ENCODE measurements around the gene ABR.
"Not testable (repeated sequence)": the region's sequence is repeated elsewhere in the genome, so short reads cannot be mapped to it uniquely, and the experiment has no call there.

ABR gene

DNA sequence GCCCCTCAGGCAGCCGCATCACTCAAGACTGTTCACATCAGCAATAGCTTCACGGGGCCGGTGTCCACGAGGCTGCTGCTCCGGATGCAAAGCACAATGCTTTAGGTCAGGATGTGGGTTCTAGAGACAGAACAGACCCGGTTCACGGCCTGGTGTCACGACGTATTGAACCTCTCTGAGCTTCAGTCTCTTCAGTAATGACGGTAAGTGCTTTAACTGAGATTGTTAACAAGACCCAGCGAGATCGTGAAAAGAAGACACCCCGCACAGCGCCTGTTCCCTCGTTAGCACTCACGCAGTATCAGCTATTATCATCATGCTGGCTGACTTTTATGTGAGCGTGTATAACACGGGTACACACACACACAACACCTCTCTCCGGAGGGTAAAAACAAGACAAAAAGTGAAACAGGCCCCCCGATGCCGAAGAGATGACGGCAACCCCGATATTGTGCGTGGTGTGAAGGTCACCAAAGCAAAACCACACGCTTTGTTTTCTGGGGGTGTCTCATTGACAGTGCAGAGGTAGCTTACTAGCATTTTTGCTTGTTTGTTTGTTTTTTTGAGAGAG lies 21.4 kb upstream of the ABR start:
- peak; percentile 37 for DNase-seq (ENCODE audit: low read depth)

DNA sequence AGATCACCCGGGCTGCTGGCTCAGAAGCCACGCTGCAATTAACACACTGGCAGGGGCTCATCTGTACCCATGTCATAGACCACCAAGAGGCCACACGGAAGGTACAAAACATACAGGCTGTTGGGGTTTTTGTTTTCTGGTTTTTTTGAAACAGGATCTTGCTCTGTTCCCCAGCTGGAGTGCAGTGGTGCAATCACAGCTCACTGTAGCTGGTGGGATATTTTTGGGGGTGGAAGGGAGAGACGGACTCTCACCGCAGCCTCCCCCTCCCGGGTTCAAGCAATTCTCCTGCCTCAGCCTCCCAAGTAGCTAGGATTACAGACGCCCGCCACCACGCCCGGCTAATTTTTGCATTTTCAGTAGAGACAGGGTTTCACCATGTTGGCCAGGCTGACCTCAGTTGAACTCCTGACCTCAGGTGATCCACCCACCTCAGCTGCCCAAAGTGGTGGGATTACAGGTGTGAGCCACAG lies 19.5 kb upstream of the ABR start:
- not testable (repeated sequence) for DNase-seq (ENCODE audit: low read depth)

DNA sequence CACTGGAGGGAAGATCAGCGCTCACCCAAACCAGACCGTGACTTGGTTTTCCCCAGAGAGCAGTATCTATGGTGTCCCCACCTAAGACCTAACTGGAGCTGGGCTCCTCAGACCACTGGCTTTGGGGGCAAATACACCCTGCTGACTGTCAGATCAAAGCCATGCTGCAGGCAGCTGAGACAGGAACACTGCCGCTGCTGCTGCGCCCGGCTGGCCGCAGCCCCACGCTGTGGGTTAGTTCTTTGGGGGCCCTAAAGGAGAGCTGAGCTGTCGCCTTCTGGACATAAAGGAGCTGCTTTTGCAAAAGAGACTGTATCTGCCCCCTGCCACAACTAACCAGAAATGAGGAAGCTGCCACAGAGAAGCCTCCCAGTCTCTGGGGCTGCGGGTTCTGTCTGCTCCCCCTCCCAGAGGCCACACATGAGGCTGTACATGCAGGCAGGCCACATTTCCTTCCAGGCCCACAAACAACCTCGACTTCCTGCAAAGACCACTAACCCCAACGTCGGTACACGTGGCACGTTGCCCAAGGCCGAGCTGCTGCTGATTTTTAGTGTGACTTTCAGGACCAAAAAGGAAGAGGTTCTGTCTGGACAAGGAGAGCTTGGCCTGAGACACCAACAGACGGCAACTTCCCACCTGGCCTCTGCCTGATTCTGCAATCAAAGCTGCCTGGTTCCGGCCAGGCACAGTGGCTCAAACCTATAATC lies 18.2 kb upstream of the ABR start:
- peak; percentile 42 for DNase-seq (ENCODE audit: low read depth)

DNA sequence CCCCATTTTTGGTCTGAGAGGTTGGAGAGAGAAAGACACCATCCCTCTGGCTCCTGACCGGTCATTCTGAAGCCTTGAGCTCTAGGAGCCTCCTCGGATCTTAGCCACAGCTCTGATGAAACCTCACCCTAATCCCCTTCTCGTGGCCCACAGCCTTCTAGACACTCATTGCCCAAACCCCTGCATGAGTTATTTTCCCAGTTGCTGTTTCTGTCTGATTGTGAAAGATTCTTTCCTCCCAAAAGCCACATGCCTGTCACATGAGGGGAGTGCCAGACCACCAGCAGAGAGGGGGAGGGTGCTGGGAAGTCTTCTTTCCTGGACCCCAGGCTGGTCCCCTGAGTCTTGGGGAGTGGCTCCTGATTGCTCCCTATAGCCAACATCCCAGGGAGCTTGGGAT lies 17.6 kb upstream of the ABR start:
- no peak for DNase-seq (ENCODE audit: low read depth)

DNA sequence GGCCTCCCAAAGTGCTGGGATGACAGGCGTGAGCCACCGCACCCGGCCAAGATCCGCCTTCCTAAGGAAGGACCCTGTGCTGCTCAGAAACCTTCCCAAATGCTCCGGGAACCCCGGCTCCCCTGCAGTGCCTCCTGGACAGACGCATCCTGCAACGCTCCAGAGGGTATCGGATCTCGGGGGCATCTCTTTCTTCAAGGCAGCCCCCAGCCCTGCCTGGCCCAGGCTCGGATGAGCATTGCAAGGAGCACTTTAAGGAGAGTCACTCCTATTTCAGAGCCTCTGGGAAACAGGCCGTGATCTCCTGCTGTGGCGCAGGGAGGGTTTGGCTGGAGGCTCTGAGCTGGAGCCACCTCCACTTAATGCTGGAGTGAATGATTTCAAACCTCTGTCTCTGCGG lies 17.2 kb upstream of the ABR start:
- no peak for DNase-seq (ENCODE audit: low read depth)

DNA sequence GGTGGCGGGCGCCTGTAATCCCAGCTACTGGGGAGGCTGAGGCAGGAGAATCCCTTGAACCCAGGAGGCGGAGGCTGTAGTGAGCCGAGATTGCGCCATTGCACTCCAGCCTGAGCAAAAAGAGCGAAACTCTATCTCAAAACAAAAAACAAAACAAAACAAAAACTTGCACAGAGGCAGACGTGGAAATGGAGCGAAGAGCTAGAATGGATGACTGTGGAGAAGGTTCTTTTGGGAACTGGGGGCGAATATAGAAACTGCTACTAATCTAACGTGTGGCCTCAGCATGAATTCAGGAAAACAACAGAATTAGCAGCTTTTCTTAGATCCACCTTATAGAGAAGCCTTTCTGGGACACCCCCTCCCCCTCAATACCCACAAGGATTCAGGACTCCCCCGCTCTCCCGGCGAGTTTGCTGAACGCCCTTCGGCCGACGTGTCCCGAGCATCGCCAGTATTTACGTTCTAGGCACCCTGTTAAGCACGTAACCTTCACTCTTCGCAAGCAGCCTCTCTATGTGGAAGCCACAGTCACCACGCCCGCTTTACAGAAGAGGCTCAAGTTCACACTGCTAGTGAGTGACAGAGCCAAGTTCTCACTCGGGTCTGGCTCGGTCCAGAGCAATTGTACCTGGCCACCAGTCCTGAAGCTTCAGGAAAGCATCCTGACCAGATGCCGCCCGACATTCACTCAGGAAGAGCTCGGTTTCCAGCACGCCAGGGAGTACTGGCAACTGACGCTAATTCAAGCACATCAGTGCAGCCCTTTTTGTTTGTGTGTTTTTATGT lies 13.3 kb upstream of the ABR start:
- no peak for DNase-seq (ENCODE audit: low read depth)

DNA sequence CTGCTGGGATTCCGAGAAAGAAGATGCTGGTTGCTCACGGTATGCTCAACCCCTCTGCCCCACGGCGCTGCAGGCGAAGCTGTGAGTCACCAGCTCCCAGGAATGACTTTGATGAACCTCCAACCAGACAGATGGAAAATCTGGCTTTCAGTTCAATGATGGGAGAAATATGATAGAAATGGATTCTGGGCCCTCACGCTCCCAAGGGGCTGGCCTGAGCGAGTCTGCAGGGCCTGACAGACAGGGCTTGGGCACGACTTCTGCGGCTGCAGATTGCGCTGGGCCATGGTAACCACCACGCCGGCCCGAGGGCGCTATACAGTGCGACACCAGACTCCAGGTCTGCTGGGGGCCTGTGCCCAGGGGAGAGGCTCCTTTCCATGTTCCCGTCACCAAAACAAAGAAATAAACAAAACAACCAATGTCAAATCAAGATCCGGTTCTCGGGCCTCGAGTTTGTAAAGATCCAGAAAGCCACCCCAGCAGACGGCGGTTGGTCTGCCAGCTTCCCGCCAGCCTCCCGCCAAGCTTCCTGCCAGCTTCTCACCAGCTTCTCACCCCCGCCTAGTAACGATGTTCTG lies 11.1 kb upstream of the ABR start:
- DNase-seq (ENCODE audit: low read depth), result no peak

DNA sequence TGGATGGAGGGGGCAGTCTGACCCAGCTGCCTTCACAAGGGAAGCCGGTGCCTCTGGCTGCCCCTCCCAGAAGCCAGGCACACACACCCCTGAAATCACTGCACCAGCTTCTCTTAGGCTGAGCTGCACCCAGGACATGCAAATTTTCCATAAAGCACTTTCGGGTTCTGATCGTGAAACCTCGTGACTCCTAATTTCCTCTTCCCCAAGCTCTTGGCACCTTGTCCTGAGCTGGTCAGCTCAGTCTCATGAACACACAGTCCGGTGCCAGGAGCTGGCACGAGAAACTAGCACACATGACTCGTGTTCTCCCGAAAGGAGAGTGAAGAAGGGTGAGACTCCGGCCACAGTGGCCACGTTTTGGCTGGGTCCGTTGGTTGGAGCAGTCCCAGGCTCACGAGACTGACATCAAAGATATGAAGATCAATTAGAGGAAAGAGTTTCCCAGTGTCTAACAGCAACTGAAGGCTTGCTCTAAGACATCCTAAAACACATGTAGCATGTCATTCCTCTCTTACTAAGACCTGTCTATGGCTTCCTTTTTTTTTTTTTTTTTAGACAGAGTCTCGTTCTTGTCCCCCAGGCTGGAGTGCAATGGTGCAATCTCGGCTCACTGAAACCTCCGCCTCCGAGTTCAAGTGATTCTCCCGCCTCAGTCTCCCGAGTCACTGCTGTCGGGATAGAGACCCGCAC lies 9.2 kb upstream of the ABR start:
- no peak for DNase-seq (ENCODE audit: low read depth)

DNA sequence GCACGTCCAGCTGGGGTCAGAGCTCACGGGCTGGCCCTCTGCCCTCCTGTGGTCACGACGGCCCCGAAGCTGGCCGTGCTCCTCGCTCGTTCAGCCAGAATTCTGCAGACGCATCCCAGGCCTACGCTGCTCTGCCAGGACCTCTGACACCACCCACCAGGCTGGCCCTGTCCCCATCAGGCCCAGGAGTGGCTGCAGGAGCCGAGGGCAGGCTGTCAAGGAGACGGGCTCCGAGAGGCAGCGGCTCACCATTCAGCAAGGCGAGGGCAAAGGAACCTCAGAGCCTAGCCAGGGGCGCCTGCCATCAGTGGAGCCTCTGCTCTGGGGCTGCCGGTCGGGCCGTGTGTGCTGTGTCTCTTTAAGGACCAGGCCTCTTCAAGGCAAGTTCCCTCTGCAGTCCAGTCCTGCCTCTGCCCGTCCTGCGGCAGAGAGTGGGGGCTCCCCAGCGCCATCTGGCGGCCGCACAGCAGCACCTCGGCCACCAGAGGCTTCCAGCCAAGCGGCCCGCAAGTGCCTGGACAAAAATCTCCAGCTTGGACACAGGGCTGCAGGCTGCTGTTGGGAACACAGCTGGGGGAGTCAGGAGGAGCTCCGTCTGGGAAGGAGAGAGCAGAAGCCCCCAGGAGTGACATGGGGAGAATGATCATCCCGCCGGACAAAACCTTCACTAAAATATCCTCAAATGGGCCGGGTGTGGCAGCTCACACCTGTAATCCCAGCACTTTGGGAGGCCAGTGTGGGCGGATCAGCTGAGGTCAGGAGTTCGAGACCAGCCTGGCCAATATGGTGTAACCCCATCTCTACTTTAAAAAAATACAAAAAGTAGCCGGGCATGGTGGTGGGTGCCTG lies 7.4 kb upstream of the ABR start:
- DNase-seq (ENCODE audit: low read depth), result peak; percentile 62

DNA sequence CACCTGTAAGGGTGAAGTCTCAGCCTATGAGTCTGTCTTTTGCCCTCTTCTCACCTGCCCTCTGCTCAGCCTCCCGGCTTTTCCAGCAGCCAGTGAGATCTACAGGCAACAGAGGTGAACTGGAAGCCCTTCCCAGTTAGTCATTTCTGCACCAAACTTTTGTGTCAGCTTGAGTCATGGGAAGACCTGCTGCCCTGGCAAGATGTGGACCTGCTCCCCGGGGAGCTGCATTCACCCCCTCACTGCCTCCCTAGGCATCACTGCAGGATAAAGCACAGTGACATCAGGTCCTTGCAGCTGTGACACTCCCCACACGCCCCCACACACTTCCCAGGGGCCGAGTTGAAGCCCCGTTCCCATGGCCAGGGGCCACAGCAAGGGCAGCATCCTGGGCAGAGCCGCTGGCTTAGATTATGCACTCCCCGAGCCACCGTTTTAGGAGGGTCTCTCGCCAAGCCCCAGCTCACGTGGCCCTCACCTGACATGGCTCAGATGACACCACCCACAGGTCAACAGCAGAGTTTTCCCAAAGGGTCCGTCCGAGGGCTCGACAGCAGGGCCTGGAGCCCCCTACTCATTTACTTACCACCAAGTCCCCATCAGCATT lies 6.5 kb upstream of the ABR start:
- no peak for DNase-seq (ENCODE audit: low read depth)

DNA sequence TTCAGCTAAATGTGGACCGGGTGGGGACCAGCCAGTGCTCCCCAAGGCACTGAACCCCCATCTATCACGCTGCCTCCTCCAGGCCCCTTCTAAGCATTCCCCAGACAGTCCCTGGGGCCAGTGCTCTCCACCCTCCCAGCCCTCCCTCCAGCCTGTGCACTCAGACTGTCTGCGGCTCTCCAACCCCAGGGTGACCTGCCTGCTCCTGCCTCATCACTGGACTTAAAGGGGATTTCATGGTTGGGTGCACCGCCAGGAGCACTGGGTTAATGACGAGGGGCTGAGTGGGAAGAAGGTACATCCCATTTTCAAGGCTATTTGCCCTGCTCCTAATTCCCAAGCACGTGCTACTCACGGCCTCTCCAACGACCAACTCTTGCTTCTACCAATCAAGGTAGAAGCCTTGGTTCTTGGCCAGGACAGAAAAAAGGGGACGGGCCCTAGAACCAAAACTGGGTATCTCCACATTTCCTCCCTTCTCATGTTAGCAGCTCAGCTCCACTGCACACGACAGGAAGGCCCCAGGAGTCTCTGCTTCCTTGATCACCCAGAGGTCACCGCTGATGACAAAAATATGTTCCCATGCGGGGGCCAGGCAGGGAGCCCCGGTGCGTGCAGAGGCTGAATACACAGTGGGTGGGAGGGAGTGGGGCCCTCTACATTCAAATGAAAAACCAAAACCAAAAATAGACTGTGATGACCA lies 3.5 kb upstream of the ABR start:
- DNase-seq (ENCODE audit: low read depth), result no peak

DNA sequence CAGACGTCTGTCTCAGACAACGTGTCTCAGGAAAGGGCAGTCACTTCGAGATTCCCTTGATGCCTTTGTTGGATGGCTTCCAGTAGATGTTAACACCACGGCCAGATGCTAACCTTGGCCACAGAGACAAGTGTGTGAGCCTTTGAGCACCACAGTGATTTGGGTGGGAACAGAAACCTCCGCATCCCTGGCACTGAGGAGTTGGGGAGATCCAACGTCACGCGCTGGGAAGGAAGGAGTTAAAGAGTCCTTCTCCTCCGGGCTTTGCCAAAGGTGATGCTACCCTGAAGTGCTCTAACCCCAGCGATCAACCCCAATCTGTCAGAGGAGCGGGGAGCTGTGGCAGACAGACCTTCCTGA lies 3.0 kb upstream of the ABR start:
- no peak for DNase-seq (ENCODE audit: low read depth)

DNA sequence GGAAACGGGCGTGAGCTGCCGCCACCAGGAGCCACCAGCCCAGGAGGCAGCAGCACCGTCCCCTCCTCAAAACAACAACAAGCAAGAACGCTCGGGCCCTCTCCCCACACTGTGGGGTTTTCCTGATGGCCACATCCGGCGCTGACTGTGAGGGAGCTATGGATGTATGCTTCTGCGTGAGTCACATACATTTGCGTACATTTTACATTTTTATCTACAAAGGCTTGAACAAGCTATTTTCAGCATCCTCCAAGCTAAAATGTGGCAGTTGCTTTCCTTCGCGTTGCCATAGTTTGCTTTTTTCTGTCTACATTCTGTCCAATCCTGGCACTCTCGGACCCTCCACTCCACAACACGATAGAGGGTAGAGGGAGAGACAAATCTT lies 2.0 kb upstream of the ABR start:
- no peak for DNase-seq (ENCODE audit: low read depth)

DNA sequence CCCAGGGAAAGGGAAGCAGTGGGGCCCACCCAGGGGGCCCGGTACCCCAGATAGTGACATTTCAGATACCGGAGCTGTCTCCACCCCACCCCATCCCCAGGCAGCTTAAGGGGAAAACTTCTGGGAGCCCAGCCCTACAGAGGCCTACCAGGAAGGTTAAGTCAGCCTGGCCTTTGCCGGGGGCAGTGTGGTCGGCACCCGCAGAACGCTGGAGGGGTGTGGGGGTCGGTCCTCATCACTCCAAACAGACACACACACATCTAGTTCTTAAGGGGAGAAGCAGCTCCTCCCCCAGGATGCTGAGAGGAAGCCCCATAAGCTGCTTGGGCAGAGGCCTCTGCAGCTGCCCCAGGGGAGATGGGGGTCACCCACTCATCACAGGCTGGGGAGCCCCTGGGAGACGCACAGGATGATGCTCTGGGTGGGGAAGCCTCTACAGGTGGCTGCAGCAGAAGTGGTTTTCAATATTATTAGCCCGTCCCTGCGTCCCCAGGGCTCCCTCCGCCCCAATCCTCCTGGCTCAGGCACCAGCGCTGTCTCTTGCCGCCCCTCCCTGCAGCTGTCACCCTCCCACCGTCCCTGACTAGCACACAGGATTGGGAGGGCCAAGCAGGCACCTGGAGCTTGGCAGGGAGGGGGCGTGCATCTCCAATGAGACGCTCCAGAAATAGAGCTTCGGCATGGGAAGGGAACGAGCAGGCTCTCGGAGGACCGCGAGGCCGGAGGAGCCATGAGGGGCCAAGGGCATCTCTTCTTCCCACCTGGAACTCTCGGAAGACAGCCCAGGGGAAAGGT lies 1.4 kb upstream of the ABR start:
- DNase-seq (ENCODE audit: low read depth), result no peak

DNA sequence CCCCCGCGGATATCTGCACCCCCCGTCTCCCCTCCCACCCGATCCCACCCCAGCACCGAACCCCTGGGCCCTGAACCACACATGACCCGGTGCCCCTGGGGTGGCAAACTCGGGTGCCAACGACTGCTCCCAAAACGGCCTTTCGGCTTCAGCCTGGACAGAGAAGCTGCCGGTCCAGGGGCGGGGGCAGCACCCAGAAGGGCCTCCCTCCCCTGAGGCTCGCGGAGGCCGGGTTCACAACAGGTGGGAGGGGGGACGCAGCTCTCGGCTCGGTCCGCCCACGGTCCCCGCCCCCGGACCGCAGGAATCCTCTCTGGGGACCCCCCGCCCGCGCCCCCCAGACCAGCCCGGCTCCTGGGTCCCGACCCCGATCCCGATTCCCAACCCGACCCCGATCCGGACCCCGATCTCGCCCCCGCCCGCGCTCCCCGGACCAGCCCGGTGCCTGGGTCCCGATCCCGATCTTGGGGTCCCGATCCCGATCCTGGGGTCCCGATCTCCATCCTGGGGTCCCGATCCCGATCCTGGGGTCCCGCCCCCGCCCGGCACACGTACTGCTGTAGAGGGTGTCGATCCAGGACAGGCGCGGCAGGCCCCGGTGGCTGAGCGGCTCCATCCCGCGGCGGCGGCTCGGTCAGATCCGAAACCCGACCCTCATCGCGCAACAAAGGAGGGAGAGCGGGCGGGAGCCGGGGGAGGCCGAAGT lies 516 bp downstream of the ABR start:
- no peak for DNase-seq (ENCODE audit: low read depth)

DNA sequence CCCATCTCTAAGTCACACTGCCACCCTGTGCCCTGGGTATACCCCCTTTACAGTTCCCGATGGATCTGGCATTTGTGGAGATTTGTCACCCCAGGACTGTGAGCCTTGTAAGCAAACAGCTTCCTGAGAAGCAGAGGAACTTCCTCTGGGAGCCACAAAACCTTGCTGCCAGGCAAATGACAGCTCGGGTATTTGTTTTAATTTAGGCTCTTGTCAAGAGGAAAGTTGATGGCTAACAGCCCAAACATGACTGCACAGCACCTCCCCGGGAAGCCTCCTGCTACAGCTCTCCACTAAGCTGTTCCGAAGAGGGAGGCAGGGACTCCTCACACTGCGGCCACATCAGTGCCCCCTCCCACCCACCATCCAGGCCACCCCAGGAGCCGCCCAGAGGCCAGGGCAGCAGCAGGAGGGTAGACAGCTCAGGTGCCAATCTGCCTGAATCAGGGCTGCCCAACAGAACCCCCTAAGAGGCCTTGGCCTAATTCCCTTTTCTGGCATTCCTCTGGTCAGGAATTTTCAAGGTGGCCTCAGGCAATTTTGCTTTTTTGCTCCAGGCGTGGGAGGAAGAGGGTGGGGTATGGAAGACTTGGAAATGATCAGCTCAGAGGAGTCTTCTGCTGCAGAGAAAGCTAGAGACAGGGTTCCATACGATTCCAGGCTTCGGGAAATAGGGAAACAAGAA lies 2.6 kb downstream of the ABR start:
- DNase-seq (ENCODE audit: low read depth), result no peak

DNA sequence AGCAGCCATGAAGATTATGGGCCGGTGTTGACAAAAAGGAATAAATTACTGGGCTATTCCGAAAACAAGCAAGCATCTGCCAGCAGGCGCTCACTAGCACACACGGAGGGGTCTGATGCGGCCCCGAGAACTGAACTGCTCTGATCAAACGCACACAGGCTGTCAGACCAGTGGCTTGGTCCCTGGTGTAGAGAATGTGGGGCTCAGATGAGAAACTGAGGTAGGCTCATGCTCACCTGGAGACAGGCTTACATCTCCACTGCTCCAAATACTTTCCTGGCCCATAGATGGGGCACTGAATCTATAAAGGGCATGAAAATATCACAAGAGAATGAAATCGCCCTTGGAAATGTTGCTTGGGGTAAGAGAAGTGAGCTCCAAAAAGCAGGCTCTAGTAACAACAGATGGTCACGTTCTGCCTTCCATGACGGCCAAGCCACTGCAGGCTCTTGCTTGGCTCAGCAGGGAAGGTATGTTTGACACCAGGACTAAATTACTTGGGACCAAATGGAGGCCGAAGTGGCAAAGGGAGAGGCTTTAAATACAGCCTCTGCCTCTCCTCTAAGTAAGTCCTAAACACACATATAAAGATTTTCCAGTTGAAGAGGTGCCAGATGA lies 5.4 kb downstream of the ABR start:
- DNase-seq (ENCODE audit: low read depth), result no peak
